GM21786 (cell line): ENCODE results near the gene S1PR2.
"Not testable (repeated sequence)": the region's sequence is repeated elsewhere in the genome, so short reads cannot be mapped to it uniquely, and the experiment has no call there.

Experiments
- ATAC-seq: cut with Tn5 transposase; IDR thresholded peaks from one replicate; pipeline ENCODE4 v1.9.1; 2021; ENCODE audit not compliant: unreplicated experiment

The S1PR2 gene

DNA sequence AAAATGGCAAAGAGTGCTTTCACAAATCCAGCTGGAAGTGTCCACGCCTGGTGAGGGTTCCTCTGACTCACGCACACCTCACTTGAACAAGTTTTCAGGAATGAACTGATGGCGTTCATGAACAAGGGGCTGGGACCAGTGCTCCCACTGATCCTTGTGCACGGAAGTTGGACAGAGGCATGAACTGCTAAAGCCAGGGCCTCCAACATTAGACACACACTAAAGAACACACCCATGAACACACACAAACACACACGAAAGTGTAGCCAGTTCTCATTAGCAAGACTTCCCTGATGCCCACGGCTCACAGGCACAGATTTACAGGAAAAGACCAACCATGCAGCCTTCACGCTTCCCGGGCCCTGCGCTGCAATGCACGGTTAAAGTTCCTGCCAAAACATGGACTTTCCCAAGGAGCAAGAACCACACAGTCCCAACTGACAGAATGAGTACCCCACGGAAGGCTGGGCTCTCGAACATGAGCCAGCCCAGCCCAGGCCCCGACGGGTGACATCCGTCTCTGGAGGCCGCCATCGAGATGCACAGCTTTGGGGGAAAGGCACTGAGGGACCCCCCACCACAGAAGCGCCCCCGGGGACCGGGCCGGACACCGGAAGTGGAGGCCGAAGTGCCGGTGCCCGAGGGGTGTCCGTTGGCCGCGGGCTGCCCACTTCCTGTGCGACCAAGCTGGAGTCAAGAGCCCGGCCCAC lies 37.2 kb downstream of the S1PR2 start:
- ATAC-seq, result peak; percentile 18

GRCh38 chr19:10192922-10193321 lies 38.2 kb downstream of the S1PR2 start:
- ATAC-seq, result no peak

DNA sequence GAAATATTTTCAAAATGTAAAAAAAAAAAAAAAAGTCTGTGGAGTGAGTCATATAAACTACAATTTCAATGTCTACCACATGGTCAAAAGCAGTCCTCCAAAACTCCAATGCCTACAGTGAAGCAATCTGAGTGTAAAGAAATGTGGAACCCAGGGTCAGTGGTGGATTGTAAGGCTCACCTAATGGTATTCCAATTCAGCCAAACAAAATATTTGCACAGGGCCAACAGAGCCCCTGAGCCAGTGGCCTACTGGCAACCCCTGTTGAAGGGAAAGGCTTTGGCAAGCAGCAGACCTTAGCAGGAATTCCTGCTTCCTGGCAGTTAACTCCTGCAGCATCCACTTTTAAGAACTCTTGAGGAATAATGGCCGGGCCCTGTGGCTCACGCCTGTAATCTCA lies 39.8 kb downstream of the S1PR2 start:
- no peak for ATAC-seq

DNA sequence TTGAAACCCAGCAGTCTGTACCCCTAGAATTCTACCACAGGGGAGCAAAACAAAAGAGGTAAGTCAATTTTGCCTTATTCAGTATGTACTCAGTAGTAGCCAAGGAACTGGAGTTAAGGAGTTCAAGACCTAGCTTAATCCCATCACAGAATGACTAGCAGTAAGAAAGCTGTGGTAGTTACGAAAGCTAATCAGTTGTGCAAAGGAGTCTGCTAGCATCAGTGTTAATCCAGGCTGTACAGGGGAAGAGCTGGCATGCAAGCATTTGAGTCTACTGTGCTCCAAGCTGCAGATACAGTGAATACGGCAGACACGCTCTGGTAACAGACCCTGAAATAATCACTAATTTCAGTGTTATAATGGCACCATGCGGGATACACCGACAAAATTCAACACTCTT lies 41.1 kb downstream of the S1PR2 start:
- no peak for ATAC-seq

GRCh38 chr19:10189616-10190015 lies 41.5 kb downstream of the S1PR2 start:
- no peak for ATAC-seq

DNA sequence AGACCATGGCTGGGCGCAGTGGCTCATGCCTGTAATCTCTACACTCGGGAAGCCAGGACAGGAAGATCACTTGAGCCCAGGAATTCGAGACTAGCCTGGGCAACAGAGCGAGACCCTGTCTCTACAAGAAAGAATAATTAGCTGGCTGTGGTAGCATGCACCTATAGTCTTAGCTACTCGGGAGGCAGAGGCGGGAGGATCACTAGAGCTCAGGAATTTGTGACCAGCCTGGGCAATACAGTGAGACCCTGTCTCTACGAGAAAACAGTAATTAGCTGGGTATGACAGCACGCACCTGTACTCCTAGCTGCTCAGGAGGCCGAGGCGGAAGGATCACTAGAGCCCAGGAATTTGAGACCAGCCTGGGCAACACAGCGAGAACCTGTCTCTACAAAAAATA lies 43.8 kb downstream of the S1PR2 start:
- ATAC-seq, result no peak

DNA sequence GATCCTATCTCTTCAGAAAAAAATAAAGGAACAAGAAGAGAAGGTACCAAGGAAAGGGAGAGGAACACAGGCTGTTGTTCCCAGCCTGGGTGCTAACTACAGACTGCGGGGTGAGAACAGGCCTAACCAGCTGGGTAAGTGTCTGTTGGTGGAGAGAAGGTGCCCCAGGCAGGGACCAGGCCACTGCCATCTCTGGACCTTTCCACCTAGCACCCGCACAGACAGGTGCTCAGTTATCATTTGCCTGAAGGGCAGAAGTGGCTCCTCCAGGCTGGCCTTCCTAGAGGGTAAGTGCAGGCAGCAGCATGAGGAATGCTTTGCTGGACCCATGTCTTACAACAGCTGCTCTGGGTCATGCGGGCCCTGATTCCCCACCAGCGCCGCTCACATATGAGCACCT lies 46.5 kb downstream of the S1PR2 start:
- ATAC-seq, result no peak

- no peak for ATAC-seq
Observed at GRCh38 chr19:10183926-10184325, 47.2 kb downstream of the S1PR2 start.

DNA sequence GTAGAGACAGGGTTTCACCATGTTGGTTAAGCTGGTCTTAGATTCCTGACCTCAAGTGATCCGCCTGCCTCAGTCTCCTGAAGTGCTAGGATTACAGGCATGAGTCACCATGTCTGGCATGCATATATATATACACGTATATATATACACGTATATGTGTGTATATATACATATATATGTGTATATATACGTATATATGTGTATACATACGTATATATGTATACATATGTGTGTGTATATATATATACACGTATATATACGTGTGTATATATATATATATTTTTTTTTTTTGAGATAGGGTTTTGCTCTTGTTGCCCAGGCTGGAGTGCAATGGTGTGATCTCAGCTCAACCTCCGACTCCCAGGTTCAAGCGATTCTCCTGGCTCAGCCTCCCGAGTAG lies 48.3 kb downstream of the S1PR2 start:
- ATAC-seq, result no peak

- no peak for ATAC-seq
Observed at GRCh38 chr19:10182076-10182475, 49.1 kb downstream of the S1PR2 start.

GRCh38 chr19:10180459-10180858 lies 50.7 kb downstream of the S1PR2 start:
- ATAC-seq, result no peak

- not testable (repeated sequence) for ATAC-seq
Observed at GRCh38 chr19:10180024-10180423, 51.1 kb downstream of the S1PR2 start.

DNA sequence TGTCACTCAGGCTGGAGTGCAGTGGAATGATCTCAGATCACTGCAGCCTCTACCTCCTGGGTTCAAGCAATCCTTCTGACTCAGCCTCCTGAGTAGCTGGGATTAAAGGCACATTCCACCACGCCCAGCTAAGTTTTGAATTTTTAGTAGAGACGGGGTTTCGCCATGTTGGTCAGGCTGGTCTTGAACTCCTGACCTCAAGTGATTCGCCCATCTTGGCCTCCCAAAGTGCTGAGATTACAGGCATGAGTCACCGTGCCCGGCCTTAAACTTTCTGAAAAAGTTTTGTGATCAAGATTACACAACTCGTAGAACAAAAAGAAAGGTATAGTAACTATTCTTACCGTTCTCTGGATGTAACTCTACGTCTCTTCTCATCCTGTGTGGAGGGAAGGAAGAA lies 57.6 kb downstream of the S1PR2 start:
- ATAC-seq, result no peak
